ENCODE results near the gene TUBGCP2. TPM values are rescaled to one million over a fixed set of nuclear protein-coding genes. Genes with fewer than 3 reads are reported as not detected.

TUBGCP2 gene
- polyA plus RNA-seq, 1 donor (not counting 4 experiments of a cell fraction or from before 2014, with no cell fraction given) = 55.8 TPM

- TF ChIP-seq EZH2 (IDR thresholded peaks at IDR 0.05; ENCODE audit: low read length) (no peak), CTCF (optimal IDR thresholded peaks at IDR 0.05 in 1 of 3, IDR thresholded peaks at IDR 0.05 in 1 of 3, conservative IDR thresholded peaks at IDR 0.05 in 1 of 3; ENCODE audit: extremely low read depth in 1 of 3, insufficient read depth in 2 of 3, low read length in 3 of 3) (no peak)
- H2AFZ ChIP-seq (ENCODE audit: control insufficient read depth, low read length) = no peak overlapping the region
- peaks cover 3% of the 10 kb centered on the region for H3K4me1 ChIP-seq (ENCODE audit: control insufficient read depth, extremely low read depth, insufficient read depth, low read length)
- FAIRE-seq (no peak), DNase-seq (ENCODE audit: low read depth, low spot score) (no peak)
- H3K4me3 ChIP-seq (ENCODE audit: control insufficient read depth in 2 of 3, extremely low read depth in 1 of 3, insufficient read depth in 2 of 3, low read depth in 1 of 3, low read length in 3 of 3) = no peak overlapping the region
- H3K9me3 ChIP-seq (ENCODE audit: control insufficient read depth, low read depth, low read length) = no peaks in the 10 kb centered on the region
- no peaks in the 10 kb centered on the region for H4K20me1 ChIP-seq (ENCODE audit: control insufficient read depth, extremely low read depth, insufficient read depth, low read length)
- no peak overlapping the region for H3K9ac ChIP-seq (ENCODE audit: control insufficient read depth, extremely low read depth, insufficient read depth, low read length)
- no peak overlapping the region for H3K27ac ChIP-seq (ENCODE audit: control insufficient read depth, insufficient read depth, low read length)
- H3K27me3 ChIP-seq (ENCODE audit: control insufficient read depth, extremely low read depth, insufficient read depth, low read length) = no peaks in the 10 kb centered on the region
- H3K36me3 ChIP-seq (ENCODE audit: control insufficient read depth in 2 of 2, extremely low read depth in 1 of 2, insufficient read depth in 2 of 2, low read length in 2 of 2) = peaks cover 12% of the 10 kb centered on the region in 2 experiments
- H3K9me1 ChIP-seq (ENCODE audit: control insufficient read depth, extremely low read depth, insufficient read depth, low read length) = no peaks in the 10 kb centered on the region
- H3K4me2 ChIP-seq (ENCODE audit: control insufficient read depth, extremely low read depth, insufficient read depth, low read depth, low read length) = no peak overlapping the region
- peaks cover 7% of the 10 kb centered on the region for H3K79me2 ChIP-seq (ENCODE audit: control insufficient read depth, insufficient read depth, low read length)
- dilution Hi-C loops (cut with MboI; ENCODE audit: extremely low pct_ligation_motif_present, low sequenced_read_pairs) = no loop called here
Measured at GRCh38 chr10:133312769-133313145, 4.1 kb upstream of the TUBGCP2 start.

GRCh38 chr10:133312016-133312768, 3.5 kb upstream of the TUBGCP2 start:
- Histone ChIP-seq H3K79me2 (ENCODE audit: control insufficient read depth, insufficient read depth, low read length) (peaks cover 12% of the 10 kb centered on the region), H3K36me3 (ENCODE audit: control insufficient read depth in 2 of 2, extremely low read depth in 1 of 2, insufficient read depth in 2 of 2, low read length in 2 of 2) (peaks cover 12% of the 10 kb centered on the region in 2 experiments), H3K4me1 (ENCODE audit: control insufficient read depth, extremely low read depth, insufficient read depth, low read length) (peaks cover 6% of the 10 kb centered on the region), H3K9me1 (ENCODE audit: control insufficient read depth, extremely low read depth, insufficient read depth, low read length) (no peaks in the 10 kb centered on the region), H4K20me1 (ENCODE audit: control insufficient read depth, extremely low read depth, insufficient read depth, low read length) (no peaks in the 10 kb centered on the region), H2AFZ (ENCODE audit: control insufficient read depth, low read length) (no peak overlapping the region), H3K9me3 (ENCODE audit: control insufficient read depth, low read depth, low read length) (no peaks in the 10 kb centered on the region), H3K4me2 (ENCODE audit: control insufficient read depth, extremely low read depth, insufficient read depth, low read depth, low read length) (no peak overlapping the region), H3K9ac (ENCODE audit: control insufficient read depth, extremely low read depth, insufficient read depth, low read length) (no peak overlapping the region), H3K4me3 (ENCODE audit: control insufficient read depth in 2 of 3, extremely low read depth in 1 of 3, insufficient read depth in 2 of 3, low read depth in 1 of 3, low read length in 3 of 3) (no peak overlapping the region), H3K27ac (ENCODE audit: control insufficient read depth, insufficient read depth, low read length) (no peak overlapping the region), H3K27me3 (ENCODE audit: control insufficient read depth, extremely low read depth, insufficient read depth, low read length) (no peaks in the 10 kb centered on the region)
- FAIRE-seq (no peak), DNase-seq (ENCODE audit: low read depth, low spot score) (no peak)
- dilution Hi-C loops (cut with MboI; ENCODE audit: extremely low pct_ligation_motif_present, low sequenced_read_pairs) = no loop called here
- TF ChIP-seq EZH2 (IDR thresholded peaks at IDR 0.05; ENCODE audit: low read length) (no peak), CTCF (optimal IDR thresholded peaks at IDR 0.05 in 1 of 3, IDR thresholded peaks at IDR 0.05 in 1 of 3, conservative IDR thresholded peaks at IDR 0.05 in 1 of 3; ENCODE audit: extremely low read depth in 1 of 3, insufficient read depth in 2 of 3, low read length in 3 of 3) (no peak)

All from keratinocyte (primary cell).